Skeletal muscle satellite cell (primary cell): ENCODE data around the gene PRTFDC1.

Source experiments
- H3K27me3 ChIP-seq: 2 replicates; pipeline ENCODE4 v1.7.0; 2013; ENCODE audit warnings: low read length; ENCODE audit not compliant: control insufficient read depth, insufficient read depth
- H3K36me3 ChIP-seq: 2 replicates; pipeline ENCODE4 v1.7.0; 2013; ENCODE audit warnings: mild to moderate bottlenecking, control low read depth, low read length; ENCODE audit not compliant: insufficient read depth
- H3K4me1 ChIP-seq: 2 replicates; pipeline ENCODE4 v1.7.0; 2013; ENCODE audit warnings: low read length; ENCODE audit not compliant: control insufficient read depth, insufficient read depth
- H3K4me2 ChIP-seq: 2 replicates; pipeline ENCODE4 v1.7.0; 2013; ENCODE audit warnings: mild to moderate bottlenecking, low read length
- H3K4me3 ChIP-seq: 2 replicates; pipeline ENCODE4 v1.7.0; 2013; ENCODE audit warnings: low read length
- H3K9ac ChIP-seq: 2 replicates; pipeline ENCODE4 v1.7.0; 2013; ENCODE audit warnings: mild to moderate bottlenecking, low read depth, low read length, moderate library complexity
- H3K9me3 ChIP-seq: replicated peaks from 2 replicates; pipeline ENCODE4 v1.7.0; 2013; ENCODE audit warnings: mild to moderate bottlenecking, control low read depth, low read length

The PRTFDC1 gene

DNA sequence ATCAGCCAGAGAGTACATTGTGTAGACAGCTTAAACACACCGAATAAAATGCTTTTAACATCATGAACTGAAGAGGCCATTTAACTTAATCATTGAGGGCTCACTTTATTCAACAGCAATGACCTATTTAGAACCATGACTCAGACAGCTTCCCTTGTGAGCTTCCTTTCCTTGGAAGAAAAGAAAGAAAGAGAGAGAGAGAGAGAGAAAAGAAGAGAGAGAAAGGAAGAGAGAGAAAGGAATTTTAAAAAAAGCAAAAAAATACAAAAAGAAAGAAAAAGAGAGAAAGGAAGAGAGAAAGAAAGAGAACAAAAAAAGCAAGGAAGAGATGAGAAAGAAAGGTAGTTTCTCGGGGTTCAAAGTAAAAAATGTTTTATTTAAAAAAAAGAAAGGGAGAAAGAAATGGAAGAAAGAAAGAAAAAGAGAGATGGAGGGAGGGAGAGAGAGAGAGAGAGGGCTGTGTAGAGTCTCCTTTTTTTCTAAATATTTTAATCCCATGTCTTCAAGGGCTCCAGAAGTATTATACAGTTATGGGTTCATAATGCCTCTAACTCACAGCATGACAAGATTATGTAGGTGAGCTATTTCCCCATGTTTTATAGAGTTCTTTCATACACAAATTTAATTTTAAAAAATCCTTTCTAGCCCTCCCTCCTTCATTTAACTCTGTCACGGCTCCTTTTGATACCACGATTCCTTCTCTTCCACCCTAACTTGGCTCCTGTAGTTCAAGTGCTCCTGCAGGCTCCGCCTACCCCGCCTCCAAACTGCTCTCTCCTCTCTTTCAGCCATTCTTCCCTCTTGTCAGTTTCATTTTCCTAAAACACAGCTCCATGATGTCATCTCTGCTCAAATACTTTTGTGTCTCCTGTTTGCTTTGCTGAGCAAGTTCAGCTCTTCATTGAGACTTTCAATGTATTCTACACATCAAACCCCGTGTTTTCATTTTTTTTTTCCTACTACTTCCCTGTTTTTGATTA is 85.5 kb downstream of the PRTFDC1 start:
- H3K36me3 ChIP-seq = no peaks in the 10 kb centered on the region
- peak overlapping the region; percentile 35 for H3K9ac ChIP-seq
- no peaks in the 10 kb centered on the region for H3K27me3 ChIP-seq
- peak overlapping the region; percentile 46 for H3K4me2 ChIP-seq
- H3K9me3 ChIP-seq = no peaks in the 10 kb centered on the region
- H3K4me3 ChIP-seq = peak overlapping the region; percentile 32
- peaks cover 34% of the 10 kb centered on the region for H3K4me1 ChIP-seq

DNA sequence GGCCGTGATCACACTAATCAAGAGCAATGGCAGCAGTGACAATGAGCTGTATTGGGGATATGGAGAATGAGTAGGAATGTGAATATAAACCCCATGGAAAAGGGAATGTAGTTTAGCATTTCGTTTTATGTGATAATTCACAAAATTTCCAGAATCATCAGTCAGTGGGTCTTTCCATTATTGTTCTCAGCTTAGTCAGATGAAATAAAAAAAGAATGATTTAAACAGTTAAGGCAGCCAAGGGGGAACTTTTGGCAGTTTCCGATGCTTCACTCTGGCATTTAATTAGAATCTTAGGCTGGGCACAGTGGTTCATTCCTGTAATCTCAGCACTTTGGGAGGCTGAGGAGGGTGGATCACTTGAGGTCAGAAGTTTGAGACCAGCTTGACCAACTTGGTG is 86.6 kb downstream of the PRTFDC1 start:
- no peaks in the 10 kb centered on the region for H3K36me3 ChIP-seq
- no peak overlapping the region for H3K9ac ChIP-seq
- no peaks in the 10 kb centered on the region for H3K27me3 ChIP-seq
- H3K9me3 ChIP-seq = no peaks in the 10 kb centered on the region
- no peak overlapping the region for H3K4me3 ChIP-seq
- peaks cover 34% of the 10 kb centered on the region for H3K4me1 ChIP-seq
- peak overlapping the region; percentile 4 for H3K4me2 ChIP-seq

DNA sequence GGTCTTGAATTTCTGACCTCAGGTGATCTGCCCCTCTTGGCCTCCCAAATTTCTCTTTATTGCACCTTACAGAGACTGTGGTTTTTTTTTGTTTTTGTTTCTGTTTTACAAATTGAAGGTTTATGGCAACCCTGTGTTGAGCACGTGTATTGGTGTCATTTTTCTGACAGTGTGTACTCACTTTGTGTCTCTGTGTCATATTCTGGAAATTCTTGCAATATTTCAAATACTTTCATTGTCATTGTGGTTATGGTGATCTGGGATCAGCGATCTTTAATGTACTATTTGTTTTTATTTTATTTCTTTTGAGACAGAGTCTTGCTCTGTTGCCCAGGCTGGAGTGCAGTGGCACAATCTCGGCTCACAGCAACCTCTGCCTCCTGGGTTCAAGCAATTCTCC is 89.8 kb downstream of the PRTFDC1 start:
- Histone ChIP-seq H3K4me3 (no peak overlapping the region), H3K36me3 (no peaks in the 10 kb centered on the region), H3K4me1 (peaks cover 43% of the 10 kb centered on the region), H3K9ac (no peak overlapping the region), H3K27me3 (no peaks in the 10 kb centered on the region), H3K9me3 (no peaks in the 10 kb centered on the region), H3K4me2 (no peak overlapping the region)

DNA sequence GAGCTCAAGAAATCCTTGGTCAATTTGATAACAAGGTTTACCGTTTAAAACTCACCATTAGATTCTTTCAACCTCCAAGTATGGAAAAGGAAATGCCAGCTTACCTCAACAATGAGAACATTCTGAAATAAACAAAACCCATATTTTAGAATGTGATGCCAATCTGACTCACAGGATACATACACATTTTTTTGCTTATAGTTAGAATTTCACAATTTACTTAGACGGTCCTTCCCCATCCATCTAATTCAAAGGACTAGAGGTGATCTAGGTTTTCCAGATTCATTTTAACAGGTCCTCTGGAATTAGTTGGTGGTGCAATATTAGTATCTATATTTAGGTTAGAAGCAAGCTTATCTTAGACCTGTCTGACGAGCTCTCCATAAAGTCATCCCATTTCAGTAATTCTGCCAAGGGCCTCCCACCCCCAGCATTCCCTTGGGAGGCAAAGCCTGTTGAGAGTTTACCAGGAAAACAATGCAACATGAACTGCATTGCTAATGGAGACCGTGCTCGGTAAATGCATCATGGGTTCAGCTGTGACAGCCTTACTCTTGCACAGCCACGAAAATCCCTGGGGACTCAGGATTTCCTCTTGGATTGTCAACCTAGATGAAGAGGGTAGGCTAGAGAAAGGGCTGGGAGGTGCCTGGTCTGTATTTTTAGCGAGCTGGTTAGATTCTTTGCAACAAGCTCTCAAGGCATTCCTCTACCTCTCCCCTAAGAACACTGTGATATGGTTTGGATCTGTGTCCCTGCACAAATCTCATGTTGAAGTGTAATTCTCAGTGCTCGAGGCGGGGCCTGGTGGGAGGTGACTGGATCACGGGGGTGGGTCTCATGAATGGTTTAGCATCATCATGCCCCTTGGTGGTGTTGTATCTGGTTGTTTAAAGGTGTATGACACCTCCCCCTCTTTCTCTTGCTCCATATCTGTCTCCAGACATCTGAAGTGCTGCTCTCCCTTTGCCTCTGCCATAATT is 93.8 kb downstream of the PRTFDC1 start:
- Histone ChIP-seq H3K4me2 (peak overlapping the region; percentile 61), H3K9me3 (no peaks in the 10 kb centered on the region), H3K4me1 (peaks cover 21% of the 10 kb centered on the region), H3K4me3 (no peak overlapping the region), H3K27me3 (no peaks in the 10 kb centered on the region), H3K36me3 (no peaks in the 10 kb centered on the region), H3K9ac (peak overlapping the region; percentile 59)

DNA sequence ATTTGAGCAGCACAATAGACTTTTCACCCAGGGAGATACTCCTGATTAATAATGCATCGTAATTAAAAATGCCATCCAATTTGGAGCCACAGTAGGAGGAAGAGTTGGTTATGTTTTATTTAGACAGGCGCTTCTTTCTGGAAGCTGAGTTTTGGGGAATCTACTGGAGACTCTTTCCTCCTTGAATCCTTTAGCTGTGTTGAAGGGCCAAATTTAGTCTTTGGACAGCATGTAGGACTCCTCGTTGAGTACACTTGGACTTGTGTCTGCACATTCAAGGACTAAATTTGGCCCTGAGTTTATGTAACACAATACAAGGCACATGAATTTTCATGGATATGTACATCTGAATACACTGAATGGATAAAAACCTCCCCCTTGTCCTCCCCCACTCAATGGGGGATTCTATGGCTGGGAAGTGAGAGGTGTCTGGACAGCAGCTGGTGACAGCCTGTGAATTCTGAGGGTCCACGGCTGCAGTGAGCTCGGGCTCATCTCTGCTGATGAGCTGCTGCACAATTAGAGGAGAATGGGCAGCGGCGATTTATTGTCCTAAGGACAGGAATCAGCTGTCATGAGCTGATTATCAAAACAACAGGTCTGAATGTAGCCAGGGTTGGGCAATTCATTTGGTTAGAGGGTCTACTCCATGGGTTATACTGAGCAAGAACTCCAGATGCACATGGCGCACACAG is 95.2 kb downstream of the PRTFDC1 start:
- no peaks in the 10 kb centered on the region for H3K36me3 ChIP-seq
- H3K9me3 ChIP-seq = no peaks in the 10 kb centered on the region
- no peak overlapping the region for H3K9ac ChIP-seq
- H3K4me3 ChIP-seq = no peak overlapping the region
- H3K4me2 ChIP-seq = no peak overlapping the region
- no peaks in the 10 kb centered on the region for H3K27me3 ChIP-seq
- peaks cover 21% of the 10 kb centered on the region for H3K4me1 ChIP-seq

DNA sequence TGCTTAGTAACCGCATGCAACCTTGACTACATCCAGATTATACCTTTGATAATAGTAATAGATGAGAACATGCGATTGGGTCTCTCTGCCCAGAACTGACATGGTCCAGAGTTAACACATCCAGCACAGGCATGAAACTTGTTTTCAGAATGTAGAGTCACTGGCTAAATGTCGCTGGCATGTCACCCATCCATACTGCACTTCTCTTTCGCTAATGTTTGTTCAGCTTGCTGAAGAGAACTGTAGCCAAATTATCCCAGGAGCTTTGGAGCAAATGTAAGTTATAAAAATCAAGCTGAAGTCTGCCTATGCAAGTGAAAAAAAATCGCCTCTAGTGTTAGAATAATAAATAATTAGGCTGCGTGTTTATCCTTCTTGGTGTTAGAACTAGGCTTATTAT is 98.2 kb downstream of the PRTFDC1 start:
- Histone ChIP-seq H3K4me3 (no peak overlapping the region), H3K9ac (no peak overlapping the region), H3K9me3 (no peaks in the 10 kb centered on the region), H3K4me1 (peaks cover 27% of the 10 kb centered on the region), H3K36me3 (no peaks in the 10 kb centered on the region), H3K27me3 (no peaks in the 10 kb centered on the region), H3K4me2 (no peak overlapping the region)

DNA sequence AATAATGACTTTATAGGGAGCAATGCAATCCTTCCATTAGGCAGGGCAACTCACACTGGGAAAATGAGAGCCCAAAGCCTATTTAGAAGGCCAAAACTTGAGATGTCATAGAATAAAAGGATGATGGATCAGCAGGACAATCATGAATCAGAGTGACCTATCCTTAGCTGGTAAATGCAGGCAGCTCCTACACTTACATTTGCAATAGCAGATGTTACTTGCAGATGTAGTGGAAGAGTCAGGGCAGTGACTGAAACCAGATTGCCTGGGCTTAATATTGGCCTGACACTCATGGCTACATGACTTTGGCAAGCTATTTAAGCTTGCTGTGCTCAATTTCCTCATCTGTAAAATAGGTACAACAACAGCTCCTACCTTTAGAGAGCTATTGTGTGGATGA is 98.7 kb downstream of the PRTFDC1 start:
- Histone ChIP-seq H3K4me3 (no peak overlapping the region), H3K27me3 (no peaks in the 10 kb centered on the region), H3K4me1 (peaks cover 21% of the 10 kb centered on the region), H3K36me3 (no peaks in the 10 kb centered on the region), H3K4me2 (no peak overlapping the region), H3K9me3 (no peaks in the 10 kb centered on the region), H3K9ac (no peak overlapping the region)

DNA sequence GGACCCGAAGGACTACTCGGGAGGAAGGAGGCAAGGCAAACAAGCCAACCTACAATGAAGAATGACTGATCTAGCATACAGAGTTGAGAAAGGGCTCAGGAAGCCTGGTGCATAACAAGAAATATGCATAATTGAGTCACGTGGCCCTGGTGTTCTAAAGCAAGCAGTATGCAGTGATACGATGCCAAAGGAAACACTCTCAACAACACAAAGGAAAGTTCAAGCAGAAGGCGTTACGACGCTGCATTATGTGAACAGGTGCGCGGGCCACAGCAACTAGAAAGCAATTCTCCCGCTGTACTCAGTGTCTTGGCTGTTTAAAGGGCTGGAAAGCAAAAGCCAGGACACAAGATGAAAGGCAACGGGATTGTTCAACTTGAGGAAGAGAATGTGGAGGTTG is 100.8 kb downstream of the PRTFDC1 start:
- no peak overlapping the region for H3K4me3 ChIP-seq
- H3K4me1 ChIP-seq = peaks cover 18% of the 10 kb centered on the region
- H3K36me3 ChIP-seq = no peaks in the 10 kb centered on the region
- no peak overlapping the region for H3K9ac ChIP-seq
- no peaks in the 10 kb centered on the region for H3K27me3 ChIP-seq
- H3K9me3 ChIP-seq = no peaks in the 10 kb centered on the region
- peak overlapping the region; percentile 36 for H3K4me2 ChIP-seq

DNA sequence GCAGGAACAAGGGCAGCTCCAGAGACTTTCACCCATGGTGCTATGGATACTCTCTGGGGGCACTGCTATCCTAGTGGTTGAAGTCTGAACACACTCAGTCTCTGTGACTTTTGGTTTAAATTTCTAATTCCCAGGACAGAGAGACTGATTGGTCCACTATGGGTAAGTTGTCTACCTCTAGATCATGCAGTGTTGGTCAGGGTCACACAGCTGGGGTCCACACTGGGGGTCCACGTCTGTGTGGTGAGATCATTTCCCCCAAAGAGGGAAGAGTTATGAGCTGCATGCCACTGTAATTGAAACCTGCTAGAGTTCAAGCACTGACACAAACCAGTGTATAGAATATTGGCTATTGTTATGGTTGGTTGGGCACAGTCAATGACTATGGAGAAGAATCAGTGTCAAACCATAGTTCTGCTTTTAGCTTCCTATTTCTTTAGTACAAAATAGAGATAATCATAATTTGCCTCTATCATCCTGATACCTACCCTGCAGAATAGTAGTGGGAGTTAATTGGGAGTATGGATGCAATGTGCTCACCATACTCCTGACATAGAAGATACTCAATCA is 101.6 kb downstream of the PRTFDC1 start:
- Histone ChIP-seq H3K9me3 (no peaks in the 10 kb centered on the region), H3K4me1 (peaks cover 18% of the 10 kb centered on the region), H3K4me2 (no peak overlapping the region), H3K27me3 (no peaks in the 10 kb centered on the region), H3K36me3 (no peaks in the 10 kb centered on the region), H3K4me3 (no peak overlapping the region), H3K9ac (no peak overlapping the region)

DNA sequence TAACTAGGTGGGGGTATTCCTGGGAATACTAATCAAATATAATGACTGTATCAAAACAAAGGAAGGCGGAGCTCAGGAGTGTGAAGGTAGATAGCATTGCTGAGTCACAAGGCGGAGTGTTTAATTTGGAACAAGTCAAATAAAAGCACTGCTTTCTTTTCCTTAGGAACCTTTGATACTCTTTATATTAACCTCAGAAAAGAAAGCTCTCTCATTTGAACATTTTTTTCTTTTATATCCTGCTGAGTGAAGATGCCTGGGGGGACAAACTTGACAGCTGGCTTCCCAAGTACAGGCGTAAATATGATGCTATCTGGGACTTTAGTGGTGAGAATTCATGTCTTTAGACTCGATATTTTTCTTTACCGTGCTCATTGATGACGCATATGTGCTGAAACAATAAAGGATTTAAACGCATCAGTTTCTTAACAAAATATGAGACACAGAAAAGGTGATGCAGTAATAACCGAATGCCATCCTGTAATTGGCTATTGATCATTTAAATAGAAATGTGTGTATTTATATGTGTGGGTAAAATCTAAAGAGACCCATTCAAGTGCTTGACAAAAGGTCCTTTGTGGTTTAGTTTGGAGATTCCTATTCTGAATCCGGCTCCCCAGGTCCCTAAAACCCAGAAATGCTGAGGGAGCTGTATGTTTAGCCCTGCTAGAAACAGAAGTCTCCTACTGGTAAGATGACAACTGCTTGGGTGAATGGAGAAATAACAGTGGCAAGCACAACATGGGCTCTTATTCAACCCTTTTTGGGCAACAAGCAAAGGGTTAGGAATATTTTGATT is 102.7 kb downstream of the PRTFDC1 start:
- Histone ChIP-seq H3K27me3 (no peaks in the 10 kb centered on the region), H3K4me3 (no peak overlapping the region), H3K9ac (no peak overlapping the region), H3K4me2 (no peak overlapping the region), H3K4me1 (peaks cover 18% of the 10 kb centered on the region), H3K36me3 (no peaks in the 10 kb centered on the region), H3K9me3 (no peaks in the 10 kb centered on the region)
